ELR (cell line): ENCODE data around the gene MSANTD7.
A peak's percentile ranks its signal among the peaks of the same experiment; 100 is the strongest.
"Not testable (repeated sequence)": the region's sequence is repeated elsewhere in the genome, so short reads cannot be mapped to it uniquely, and the experiment has no call there.

ENCODE experiments used
- DNase-seq: peaks from one replicate; pipeline ENCODE4 v3.0.0-alpha.2; 2015; ENCODE audit warnings: low read depth

Gene MSANTD7, protein sequence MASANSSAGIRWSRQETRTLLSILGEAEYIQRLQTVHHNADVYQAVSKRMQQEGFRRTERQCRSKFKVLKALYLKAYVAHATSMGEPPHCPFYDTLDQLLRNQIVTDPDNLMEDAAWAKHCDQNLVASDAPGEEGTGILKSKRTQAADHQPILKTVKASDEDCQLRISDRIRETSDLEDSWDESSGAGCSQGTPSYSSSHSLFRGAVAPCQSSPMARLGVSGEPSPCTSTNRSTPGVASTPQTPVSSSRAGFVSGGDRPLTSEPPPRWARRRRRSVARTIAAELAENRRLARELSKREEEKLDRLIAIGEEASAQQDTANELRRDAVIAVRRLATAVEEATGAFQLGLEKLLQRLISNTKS

DNA sequence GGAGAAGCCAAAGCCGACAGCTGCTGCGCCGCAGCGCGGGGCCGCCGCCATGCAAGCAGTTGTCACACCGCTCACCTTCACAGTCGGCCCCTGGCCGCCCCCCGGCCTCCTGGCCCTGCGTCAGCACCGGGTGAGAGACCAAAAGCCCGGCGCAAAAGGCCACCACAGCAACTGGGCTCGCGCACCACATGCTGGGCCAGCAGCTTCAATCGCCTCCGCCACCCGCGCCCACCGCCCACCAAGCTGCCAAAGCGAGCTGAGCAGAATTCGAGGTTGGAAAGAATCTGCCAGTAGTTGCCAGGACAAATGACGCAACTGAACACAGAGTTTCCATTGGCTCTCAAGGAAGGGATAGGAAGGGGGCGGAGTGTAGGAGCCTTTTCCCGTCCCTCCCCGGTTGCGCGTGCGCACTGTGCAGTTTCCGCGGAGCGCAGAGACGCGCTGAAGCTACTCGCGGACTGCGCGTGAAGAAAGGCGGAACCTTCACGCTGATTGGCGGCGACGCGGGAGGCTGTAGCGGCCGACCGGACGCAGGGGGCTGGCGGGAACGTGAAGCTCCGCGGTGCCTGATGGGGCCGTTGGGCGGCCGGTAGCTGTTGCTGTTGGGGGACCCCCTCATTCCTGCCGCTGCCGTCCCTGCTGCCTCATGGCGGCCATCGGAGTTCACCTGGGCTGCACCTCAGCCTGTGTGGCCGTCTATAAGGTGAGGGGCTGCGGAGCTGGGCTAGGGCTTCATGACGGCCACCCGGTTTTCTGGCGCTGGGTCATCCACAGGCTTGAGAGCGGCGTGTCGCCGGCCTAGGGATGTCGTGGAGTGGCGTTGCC is at the start of gene MSANTD7, which contains the start of the genes CDNF and HSPA14:
Gene MSANTD7, plus strand, starts transcription at position 550 of the 825 bp plus-strand sequence. CDS start 3,979 bp downstream, outside the sequence.
Gene CDNF, minus strand, starts transcription at position 281 of the 825 bp plus-strand sequence. Its CDS starts 91 bp downstream, at position 190.
Gene HSPA14, plus strand, starts transcription at position 550 of the 825 bp plus-strand sequence. Its CDS starts 97 bp downstream, at position 647.
- peak; percentile 99 for DNase-seq

DNA sequence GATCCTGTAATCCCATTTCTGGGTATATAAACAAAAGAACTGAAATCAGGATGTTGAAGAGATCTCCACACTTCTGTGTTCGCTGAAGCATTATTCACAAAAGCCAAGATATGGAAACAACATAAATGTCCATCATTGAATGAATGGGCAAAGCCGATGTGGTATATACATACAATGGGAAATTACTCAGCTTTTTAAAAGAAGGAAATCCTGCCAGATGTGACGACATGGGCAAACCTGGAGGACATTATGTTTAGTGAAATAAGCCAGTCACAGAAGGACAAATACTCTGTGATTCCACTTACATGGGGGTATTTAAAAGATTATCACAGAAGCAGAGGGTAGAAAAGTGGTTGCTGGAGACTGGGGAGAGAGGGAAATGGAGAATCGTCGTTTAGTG is 39.5 kb upstream of the MSANTD7 start:
- DNase-seq, result no peak

DNA sequence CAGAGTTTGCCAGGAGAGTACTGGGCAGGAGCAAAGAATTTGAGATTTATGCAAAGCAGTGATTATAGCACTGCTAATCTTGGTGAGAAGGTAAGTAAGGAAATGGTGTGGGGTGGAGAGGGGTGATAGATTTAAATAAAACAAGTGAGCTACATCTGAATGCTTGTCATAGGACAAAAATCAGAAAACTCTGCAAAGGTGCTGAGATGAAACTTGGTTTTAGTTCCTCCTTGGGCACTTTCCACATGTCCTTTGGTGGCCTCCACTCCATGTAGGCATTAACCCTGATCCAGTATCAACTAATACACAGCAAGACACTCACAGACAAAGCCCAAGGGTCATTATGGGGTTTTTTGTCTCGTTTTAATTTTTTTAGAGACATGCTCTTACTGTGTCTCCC is 37.7 kb upstream of the MSANTD7 start:
- no peak for DNase-seq

DNA sequence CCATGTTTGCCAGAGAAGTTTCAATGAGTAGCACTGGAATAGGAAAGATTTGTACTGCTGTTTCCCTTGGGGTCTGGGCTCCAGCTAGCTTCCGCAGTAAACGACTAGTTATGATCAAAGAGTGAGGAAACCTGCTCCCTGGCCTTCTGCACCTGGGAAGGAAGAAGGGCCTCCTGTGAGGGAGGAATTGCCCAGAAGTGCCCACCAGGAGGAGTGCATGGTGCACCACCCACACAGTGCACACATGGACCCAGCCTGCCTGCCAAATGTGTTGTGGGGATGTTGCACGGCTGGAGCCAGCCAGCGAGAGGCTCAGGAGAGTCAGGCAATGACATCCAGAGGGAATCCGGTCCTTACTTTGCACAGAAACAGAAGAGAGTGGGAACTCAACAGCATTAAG is 36.4 kb upstream of the MSANTD7 start:
- DNase-seq, result no peak

DNA sequence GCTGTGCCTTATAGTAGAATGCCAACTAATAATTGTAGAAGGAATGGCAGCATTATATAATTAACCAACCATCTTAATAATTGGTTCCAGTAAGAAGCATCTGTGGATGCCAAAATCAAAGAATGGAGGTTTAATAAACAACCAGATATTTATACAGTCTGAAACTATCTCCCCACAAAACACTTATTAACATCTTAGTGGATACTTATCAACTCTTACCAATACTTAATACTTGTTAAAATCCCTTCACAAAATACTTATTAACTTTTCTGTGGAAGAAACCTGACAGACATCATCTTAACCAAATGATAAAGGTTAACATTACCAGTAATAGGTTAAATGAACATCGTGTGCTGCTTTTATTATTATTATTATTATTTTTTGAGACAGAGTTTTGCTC is 34.3 kb upstream of the MSANTD7 start:
- no peak for DNase-seq

DNA sequence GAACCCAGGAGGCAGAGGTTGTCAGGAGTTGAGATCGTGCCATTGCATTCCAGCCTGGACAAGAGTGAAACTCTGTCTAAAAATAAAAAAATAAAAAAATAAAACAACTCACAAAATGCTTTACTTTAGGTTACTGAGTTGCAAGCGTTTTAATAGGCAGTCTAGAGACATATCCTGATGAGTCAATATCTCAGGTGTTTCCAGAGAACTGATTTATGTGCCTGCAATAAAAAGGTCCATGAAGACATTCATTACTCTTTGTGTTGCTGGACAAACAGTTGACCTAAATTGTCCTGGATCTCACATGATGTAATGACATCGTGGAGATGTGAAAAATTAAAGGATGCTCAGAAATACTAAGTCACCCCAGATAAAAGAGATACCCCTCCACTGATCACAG is 31.8 kb upstream of the MSANTD7 start:
- no peak for DNase-seq

DNA sequence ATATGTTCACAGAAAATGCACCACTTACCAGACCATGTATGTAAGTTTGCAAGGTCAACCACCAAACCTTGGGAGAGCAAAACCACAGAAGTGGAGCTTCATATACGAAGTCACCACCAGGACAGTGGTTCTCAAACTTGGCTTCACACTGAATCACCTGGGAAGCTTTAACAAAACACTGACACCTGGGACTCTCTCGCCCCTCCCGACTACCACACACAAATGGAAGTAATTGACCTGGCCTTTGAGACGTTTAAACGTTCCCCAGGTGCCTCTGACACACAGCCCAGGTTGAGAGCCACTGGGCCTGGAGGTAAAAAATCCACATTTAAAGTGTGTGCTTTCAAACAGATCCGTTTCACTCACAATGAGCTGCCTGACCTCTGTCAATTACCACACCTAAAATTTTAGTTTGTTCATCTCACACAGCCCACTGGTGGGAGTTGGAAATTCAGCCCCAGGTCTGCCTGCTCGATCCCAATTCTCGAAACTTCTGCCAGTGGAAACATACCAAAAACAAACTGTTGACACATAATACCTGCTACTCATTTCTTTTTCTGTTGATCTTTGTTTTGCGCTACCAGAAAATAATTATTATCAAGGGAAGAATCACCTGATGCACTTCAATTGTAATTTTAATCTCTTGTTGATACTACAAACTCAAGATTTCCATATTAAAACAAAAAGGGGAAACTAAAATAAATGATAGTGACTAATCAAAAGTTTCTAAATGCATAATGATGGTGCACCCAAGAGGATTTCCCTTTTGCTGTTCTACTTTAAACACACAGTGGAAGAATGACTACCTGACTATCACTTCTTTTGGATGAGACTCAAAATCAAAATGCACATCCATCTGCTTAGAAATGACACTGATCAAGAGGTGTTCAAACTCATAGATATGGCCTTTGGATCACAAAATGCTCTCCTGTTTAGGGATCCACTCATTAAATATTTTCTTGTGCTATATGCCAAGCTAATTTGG is 26.8 kb upstream of the MSANTD7 start:
- no peak for DNase-seq

DNA sequence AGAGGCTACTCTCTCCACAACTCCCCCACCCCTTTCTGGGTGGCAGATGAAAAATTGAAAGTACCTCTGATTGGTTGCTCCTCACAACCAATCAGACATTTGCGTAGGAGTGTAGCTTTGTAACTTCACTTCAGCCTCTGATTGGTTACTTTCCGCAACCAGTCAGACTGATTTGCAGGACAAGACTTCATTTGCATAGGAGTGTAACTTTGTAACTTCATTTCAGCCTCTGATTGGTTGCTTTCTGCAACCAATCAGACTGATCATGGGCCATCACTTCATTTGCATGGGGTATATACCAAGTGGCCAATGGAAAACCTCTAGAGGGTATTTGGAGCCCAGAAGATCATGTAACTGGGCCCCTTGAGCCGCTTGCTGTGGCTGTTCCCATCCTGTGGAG is 25.8 kb upstream of the MSANTD7 start:
- no peak for DNase-seq

DNA sequence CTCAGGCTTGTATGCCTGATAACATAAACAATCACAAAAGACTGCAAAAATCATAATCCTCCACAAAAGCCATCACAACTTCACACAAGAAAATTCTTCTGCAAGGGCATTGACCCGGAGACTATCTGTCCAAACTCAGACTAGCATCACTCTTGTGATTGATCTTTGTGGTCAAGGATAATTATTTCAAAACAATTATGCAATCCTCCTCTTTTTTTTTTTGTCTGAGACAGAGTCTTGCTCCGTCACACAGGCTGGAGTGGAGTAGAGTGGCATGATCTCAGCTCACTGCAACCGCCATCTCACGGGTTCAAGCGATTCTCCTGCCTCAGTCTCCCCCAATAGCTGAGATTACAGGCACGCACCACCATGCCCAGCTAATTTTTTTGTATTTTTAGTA is 22.4 kb upstream of the MSANTD7 start:
- DNase-seq, result peak; percentile 18

DNA sequence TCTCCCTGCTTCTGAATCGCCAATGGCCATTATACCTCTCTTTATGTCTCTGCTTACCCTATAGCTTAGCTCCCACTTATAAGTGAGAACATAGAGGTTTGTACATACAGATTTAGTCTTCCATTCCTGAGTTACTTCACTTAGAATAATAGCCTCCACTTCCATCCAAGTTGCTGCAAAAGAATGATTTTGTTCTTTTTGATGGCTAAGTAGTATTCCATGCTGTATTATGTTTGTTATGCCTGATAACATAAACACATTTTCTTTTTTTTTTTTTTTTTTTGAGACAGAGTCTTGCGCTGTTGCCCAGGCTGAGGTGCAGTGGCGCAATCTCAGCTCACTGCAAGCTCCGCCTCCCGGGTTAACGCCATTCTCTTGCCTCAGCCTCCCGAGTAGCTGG is 21.4 kb upstream of the MSANTD7 start:
- not testable (repeated sequence) for DNase-seq

DNA sequence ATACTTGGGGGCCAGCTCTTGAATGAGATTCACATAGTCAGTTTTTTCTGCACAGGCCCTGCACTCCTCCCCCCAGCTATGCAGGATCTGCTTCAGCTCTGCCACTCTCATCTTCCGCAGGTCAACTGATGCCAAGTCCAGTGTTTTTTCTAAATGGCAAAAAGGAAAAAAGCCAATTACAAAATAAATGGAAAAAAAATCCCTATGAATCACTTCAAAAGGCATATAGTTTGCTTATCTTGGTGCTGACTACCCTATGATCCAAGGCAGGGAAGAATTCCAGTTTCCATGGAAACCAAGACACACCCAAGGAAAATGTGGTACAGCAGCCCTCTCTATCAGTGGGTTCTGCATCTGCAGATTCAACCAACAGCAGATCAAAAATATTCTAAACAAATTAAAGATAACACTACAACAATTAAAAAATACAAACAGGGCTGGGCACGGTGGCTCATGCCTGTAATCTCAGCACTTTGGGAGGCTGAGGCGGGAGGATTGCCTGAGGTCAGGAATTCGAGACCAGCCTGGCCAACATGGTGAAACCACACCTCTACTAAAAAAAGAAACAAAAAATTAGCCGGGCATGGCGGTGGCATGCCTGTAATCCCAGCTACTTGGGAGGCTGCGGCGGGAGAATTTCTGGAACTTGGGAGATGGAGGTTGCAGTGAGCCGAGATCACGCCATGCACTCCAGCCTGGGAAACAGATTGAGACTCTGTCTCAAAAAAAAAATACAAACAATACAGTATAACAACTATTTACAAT is 17.9 kb upstream of the MSANTD7 start:
- DNase-seq, result peak; percentile 96

DNA sequence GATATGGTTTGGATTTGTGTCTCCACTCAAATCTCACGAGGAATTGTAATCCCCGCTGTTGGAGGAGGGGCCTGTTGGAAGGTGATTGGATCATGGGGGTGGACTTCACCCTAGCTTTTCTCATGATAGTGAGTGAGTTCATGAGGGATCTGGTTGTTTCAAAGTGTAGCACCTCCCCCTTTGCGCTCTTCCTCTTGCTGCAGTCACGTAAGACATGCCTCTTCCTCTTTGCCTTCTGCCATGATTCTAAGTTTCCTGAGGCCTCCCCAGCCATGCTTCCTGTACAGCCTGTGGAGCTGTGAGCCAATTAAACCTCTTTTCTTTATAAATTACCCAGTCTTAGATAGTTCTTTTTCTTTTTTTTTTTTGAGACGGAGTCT is 17.3 kb upstream of the MSANTD7 start:
- no peak for DNase-seq

DNA sequence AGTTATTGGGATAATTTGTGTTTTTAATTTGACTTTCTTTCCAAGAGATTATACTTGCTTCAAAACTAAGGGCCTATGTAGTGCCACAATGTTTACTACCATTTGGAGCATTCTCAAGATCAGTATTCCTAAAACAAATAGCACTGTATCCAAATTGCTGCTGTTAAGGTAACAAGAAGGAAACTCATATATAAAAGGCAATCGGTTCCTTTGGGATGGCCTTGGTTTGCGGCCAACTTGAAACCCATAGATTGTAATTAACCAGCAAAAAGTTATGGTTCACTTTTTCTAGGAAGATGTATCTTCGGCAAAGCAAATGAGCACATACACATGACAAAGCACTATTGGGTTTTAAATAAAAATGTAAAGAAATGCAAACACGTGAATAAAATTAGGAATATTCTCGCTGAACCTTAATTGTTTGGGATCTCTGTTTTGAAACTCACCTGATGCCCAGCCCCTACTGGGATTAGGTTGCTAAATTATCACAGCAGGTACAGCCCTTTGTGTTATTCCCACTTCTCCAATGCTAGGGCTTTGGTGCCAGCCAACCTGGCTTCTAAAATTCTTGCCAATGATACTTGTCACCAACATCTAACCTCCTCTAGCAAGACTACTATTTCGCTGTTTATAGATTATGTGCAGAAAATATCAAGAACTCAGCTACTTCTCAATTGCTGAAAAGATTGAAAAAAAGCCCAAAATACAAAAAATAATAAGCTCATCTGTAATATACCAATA is 16.3 kb upstream of the MSANTD7 start:
- no peak for DNase-seq

DNA sequence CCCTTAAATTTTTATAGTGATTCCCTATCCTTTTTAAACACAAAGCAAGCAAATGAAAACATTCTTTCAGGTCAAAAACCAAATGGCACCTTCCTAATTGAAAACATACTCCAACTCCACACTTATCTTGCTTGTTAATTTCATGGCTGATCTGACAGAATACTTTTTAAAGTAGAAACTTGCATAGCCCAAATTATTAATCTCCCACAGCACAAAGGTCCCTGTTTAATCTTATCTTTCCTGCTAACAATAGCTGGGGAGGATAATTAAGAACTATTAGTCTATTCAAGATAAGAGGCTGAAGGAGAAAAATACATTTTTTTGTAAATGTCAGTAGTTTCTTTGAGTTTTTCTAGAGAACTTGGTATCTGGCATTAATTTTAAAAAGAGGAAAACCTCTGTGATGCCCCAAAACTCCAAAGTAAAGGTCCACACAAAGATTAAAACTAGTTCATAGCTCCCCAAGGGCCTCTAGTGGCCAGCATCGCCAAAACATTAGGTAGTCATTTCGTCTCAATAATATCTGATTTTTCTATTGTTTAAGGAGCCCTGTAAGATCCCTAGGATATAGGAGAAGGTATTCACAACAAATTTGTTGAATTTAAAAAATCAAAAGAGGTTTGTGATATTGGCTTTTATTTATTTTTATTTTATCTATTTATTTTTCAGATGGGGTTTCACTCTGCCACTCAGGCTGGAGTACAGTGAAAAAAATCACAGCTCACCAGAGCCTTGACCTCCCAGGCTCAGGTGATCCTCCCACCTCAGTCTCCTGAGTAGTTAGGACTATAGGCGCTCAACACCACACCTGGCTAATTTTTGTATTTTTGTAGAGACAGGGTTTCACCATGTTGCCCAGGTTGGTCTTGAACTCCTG is 15.0 kb upstream of the MSANTD7 start:
- peak; percentile 74 for DNase-seq

DNA sequence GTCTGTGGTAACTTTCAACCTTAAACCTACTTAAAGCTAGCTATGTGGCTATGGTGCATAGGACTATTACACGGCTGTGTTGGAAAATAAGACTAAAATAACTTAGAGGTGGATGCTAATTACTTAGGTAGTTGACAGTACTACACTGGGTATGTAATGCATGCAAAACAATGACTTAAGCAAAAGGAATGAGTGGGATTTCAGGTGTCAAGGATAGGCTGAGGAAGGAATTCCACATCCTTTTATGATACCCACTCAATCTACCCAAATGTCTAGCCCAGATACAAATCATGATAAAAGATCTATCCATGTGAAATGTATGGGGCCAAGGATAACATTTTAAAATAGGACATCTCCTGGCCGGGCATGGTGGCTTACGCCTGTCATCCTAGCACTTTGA is 14.1 kb upstream of the MSANTD7 start:
- DNase-seq, result no peak

DNA sequence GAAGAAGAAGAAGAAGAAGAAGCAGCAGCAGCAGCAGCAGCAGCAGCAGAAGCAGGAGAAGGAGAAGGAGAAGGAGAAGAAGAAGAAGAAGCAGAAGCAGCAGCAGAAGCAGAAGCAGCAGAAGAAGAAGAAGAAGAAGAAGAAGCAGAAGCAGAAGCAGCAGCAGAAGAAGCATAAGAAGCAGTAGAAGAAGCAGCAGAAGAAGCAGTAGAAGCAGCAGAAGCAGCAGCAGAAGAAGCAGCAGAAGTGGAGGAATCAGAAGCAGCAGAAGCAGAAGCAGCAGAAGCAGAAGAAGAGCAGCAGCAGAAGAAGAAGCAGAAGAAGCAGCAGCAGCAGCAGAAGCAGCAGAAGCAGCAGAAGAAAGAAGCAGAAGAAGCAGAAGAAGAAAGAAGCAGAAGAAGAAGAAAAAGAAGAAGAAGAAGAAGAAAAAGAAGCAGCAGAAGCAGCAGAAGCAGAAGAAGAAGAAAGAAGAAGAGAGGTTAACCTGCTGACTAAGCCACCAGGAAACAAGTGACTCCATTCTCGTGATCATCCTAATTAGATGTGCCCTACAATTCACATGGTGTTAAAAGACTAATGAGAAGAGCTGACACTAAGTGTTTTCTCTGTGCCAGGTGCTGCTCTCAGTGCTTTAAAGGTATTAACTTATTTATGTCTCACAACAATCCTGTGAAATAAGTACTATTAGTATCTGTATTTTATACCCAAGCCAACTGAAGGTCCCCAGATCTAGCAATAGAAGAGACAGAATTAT is 11.9 kb upstream of the MSANTD7 start:
- DNase-seq, result no peak

DNA sequence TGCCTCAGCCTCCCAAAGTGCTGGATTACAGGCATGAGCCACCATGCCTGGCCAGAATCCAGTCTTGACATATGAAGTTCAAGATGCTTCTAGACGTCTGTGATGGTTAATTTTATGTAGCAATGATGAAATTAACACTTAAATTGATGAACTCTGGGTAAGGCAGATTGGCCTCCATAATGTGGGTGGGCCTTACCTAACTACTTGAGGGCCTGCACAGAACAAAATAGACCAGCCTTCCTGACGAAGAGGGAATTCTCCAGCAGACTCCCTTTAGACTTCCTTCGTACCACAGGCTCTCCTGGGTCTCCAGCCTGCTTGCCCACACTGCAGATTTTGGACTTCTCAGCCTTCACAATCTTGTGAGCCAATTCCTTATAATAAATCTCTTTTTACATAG is 5.0 kb upstream of the MSANTD7 start:
- DNase-seq, result no peak

DNA sequence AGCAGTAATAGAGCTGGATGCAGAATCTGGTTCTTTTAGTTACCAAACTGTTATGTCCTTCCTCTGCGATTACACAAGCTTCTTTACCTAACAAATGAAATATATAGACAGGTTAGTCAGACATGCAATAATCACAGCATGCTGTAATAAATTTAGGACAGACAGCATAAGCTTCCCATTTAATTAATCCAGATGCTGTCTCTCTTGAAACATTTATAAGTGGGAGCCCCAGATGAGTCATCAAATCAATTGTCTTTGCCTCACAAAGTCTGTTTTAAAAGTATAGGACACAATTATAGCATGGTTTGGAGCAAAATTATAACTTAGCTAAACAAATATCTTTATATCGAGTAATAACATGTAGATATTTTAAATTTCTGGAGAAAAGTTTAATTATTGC is 1.9 kb upstream of the MSANTD7 start:
- DNase-seq, result no peak
